Loucy (cell line): Measurements from ENCODE around the gene AP1M2.

ENCODE experiments used
- EZH2phosphoT487 ChIP-seq: fragments of 200-600 bp; IDR thresholded peaks from 2 replicates; pipeline ENCODE4 v1.6.1; 2018; ENCODE audit warnings: antibody characterized with exemption, mild to moderate bottlenecking, moderate library complexity, borderline replicate concordance
- TF ChIP-seq, protein P1 (sequence below): fragments of 200-600 bp; sonication (generic); conservative IDR thresholded peaks from 2 replicates; pipeline ENCODE4 v1.5.1; 2014; ENCODE audit warnings: mild to moderate bottlenecking, antibody characterized with exemption, low read length

DNA sequence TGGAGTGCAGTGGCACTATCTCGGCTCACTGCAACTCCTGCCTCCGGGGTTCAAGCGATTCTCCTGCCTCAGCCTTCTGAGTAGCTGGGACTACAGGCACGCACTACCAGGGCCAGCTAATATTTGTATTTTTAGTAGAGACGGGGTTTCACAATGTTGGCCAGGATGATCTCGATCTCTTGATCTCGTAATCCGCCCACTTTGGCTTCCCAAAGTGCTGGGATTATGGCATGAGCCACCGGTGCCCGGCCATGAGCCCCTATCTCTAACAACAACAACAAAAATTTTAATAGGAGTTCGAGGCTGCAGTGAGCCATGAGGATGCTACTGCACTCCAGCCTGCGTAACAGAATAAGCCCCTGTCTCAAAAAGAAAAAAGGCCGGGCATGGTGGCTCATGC lies 5.0 kb downstream of the AP1M2 start:
- TF ChIP-seq, protein P1, sequence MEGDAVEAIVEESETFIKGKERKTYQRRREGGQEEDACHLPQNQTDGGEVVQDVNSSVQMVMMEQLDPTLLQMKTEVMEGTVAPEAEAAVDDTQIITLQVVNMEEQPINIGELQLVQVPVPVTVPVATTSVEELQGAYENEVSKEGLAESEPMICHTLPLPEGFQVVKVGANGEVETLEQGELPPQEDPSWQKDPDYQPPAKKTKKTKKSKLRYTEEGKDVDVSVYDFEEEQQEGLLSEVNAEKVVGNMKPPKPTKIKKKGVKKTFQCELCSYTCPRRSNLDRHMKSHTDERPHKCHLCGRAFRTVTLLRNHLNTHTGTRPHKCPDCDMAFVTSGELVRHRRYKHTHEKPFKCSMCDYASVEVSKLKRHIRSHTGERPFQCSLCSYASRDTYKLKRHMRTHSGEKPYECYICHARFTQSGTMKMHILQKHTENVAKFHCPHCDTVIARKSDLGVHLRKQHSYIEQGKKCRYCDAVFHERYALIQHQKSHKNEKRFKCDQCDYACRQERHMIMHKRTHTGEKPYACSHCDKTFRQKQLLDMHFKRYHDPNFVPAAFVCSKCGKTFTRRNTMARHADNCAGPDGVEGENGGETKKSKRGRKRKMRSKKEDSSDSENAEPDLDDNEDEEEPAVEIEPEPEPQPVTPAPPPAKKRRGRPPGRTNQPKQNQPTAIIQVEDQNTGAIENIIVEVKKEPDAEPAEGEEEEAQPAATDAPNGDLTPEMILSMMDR = no peak
- no peak for TF ChIP-seq EZH2phosphoT487
